HG03066 (cell line): ENCODE measurements around the gene RYK.
"Not testable (repeated sequence)": the region's sequence is repeated elsewhere in the genome, so short reads cannot be mapped to it uniquely, and the experiment has no call there.

Experiments used
- ATAC-seq: cut with Tn5 transposase; IDR thresholded peaks from one replicate; pipeline ENCODE4 v1.9.1; 2021; ENCODE audit warnings: low read depth; ENCODE audit not compliant: unreplicated experiment

The RYK gene

GRCh38 chr3:134250717-134251220 lies at the start of gene RYK:
TSS of gene RYK (minus strand) at chr3:134250859. CDS start at chr3:134250654, 205 bp downstream.
- peak; percentile 74 for ATAC-seq

DNA sequence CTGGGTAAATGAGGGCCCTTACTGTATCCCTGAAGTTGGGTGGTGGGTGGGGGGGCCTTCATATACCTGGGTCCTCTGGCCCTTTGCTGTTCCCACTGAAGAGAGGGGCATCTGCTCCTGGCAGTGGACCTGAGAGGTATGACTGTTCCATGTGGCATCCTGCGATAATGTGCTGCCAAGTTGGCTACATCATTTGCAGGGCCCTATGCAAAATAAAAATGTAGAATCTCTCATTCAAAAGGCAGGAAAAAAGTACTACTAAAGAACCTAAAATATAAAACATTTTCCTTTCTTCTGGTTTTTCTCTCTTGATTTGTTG lies 49.2 kb upstream of the RYK start:
- no peak for ATAC-seq

- no peak for ATAC-seq
These were observed 48.7 kb upstream of the RYK start for GRCh38 chr3:134299185-134299887.

DNA sequence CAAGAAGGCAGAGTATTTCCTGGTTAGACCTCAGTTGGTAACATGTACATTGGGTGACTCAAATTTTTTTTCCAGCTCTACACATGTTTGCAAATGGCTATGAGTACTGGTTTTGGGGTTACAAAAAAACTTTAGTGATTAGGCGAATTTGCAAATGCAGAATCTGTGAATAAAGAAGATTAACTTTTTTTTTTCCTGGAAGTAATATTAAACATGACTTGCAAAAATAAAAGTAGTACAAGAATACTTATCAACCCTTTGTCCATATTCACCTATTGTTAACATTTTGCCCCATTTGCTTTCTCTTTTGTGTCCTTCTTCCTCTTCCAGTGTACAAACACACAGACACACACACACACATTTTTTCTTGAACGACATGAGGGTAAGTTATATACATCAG lies 47.6 kb upstream of the RYK start:
- no peak for ATAC-seq

GRCh38 chr3:134296616-134297015 lies 46.0 kb upstream of the RYK start:
- no peak for ATAC-seq

DNA sequence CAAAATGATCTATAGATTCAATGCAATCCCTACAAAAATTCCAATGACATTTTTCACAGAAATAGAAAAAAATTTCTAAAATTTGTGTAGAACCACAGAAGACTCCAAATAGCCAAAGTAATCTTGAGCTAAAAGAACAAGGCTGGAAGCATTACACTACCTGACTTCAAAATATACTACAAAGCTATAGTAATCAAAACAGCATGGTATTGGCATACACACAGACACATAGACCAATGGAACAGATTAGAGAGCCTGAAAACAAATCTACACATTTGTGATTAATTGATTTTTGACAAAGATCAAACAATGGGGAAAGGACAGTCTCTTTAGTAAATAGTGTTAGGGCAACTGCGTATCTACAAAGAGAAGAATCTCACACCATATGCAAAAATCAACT lies 45.3 kb upstream of the RYK start:
- no peak for ATAC-seq

DNA sequence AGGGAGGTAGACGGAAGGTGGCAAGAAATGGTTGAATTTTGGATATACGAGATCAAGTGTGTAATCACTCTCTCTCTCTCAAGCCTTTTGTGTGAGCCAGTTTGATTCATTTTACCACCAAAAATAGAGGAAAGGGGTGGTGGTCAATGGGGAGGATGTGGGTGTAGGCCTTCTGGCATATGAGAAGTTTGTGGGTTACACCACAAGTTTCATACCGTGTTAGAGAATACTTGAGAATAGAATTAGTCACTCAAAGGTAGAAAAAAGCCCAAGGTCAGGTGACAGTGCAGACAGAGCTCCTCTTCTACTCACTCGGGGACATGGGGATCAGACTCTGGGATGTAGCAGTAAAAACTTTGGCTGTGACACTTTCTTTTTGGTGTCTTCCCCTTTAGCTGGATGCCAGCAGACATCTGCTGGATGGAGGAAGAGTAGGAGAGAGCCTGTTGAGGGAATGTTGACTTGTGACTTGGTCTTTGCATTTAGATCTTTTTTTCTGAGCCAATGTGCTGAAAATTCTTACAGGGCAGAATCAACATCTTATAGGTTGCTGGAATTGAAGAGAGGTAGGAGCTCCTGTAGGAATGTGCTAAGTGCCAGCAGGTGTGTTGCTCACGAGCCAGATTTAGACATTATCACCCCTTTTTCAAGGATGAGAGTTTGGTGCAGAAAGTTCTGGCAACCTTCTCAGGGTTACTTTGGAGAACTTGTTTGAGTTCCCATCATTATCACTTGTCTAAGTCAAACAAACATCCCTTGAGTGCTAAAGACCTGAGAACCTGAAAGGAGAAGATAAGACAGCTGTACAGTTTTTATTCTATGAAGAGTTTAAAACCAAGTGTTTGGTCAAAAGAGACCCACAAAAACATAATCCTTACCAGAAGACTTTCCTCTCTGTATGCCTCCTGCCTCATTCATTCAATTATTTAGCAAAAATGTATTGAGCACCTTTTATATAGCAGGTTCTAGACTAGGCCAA lies 43.9 kb upstream of the RYK start:
- ATAC-seq, result peak; percentile 100

DNA sequence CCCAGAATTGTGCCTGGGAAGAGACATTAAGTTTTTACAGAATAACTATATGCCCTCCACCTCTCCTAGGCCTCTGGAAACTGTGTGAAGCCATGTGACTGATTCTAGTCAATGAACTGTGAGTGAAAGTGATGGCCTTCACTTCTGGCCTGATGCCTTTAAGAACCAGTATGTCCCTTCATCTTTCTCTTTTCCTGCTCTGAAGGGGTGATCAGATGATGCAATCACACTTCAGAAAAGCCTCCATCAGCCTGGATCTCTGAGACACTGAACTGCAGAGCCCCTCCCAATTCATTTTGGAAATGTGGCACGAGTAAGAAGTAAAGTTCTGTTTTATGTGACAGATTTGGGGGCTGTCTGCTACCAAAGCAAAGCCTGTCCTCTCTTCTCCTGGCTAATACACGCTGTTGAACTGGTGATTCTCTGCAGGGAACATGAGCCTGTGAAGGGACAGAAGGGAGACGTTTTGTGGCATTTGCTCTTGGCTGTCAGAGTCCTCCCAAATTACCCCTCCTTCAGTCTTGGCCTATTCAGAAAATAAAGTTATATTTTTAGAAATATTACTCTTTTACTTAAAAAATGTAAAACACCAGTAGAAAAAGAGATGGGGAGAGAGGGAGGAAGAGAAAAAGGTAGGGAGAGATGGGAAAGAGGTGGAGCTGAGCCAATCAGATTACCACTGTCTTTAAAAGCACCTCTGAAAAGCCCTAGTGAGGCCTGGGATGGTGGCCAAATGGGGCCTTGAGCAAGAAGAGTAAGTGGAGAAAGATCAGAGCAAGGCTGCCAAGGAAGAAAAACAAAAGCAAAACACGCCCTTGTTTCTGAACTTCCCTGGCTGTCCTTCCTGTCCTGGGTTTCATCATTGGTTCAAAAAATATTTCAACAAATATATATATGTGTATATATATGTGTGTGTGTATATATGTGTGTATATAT lies 40.9 kb upstream of the RYK start:
- no peak for ATAC-seq

GRCh38 chr3:134287512-134287911 lies 36.9 kb upstream of the RYK start:
- ATAC-seq, result no peak

GRCh38 chr3:134284438-134284837 lies 33.8 kb upstream of the RYK start:
- no peak for ATAC-seq

- ATAC-seq, result no peak
These were observed 32.0 kb upstream of the RYK start for GRCh38 chr3:134282659-134283047.

- no peak for ATAC-seq
These were observed 31.4 kb upstream of the RYK start for GRCh38 chr3:134281912-134282658.

- no peak for ATAC-seq
These were observed 28.8 kb upstream of the RYK start for GRCh38 chr3:134279466-134279865.

DNA sequence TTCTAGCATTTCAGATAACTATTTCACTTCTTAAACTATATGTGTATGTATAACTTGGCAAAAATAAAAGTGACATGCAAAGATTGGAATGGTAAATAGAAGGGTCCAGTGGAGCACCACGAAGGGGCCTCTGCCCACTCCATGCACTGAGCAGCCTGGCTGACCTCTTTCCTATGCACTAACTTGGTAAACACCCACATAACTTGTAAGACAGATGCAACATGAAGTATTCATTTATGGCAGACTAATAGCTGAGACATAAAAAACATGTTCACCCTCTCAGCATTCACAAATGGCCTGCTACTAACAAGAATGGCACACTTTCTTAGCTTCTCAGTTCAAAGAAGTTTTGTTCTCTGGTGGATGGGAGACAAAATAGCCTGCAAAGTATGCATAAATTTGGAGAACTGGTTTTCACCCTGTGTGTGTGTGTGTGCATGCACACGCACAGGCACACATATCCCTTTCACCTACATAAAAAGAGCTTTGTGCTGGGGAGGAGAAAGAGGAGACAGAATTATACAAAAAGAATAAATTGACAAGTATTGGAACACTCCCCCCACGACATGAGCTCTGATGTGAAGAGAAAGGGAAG lies 26.5 kb upstream of the RYK start:
- ATAC-seq, result no peak

DNA sequence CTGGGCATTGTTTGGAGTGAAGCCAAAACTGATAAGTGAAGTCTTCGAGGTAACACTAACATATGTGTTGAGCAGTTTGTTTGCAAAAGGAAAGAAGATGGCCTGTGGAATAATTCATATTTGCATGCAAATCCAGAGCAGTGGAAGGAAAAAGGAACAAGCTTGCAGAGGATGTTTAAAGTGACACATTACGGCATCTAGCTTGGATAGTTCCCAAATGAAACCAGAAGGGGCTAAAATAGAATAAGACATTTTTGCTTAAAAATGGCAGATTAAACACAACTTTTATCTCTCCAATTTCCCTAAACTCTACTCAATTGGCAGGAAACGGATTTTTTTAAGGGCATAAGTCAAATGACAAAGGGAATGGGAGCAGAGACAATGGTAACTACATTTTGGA lies 25.4 kb upstream of the RYK start:
- ATAC-seq, result no peak

- ATAC-seq, result not testable (repeated sequence)
These were observed 24.5 kb upstream of the RYK start for GRCh38 chr3:134275110-134275509.

DNA sequence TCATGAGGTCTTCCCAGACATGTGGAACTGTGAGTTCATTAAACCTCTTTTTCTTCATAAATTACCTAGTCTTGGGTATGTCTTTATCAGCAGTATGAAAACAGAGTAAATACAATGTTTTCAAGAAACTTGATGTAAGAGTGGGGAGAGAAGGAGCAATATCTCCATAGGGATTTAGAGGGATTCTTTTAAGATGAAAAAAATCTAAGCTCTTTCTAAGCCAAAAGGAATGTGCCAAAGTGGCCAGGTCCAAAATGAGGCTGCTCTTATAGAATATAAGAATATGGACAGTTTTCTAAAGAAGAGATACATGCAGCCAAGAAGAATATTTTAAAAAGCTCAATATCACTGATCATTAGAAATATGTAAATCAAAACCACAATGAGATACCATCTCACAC lies 23.9 kb upstream of the RYK start:
- ATAC-seq, result no peak

DNA sequence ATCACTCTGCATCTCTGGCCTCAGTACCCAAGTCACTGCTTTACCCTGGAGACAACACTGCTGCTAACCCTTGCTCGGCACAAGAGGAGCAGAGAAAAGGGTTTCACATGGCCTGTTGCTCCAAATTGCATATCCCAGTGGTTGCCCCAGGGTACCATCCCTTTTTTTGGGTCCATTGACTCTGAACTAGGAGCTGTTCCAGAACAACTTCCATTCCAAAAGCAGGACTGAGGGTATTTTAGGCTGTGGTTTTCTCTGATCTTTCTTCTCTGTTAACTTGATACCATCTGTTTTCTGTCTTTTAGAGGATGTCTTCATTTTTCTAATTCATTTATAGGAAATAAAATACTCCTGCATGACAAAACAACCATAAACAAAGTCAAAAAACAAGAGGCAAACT lies 17.3 kb upstream of the RYK start:
- no peak for ATAC-seq

GRCh38 chr3:134260987-134261386 lies 10.3 kb upstream of the RYK start:
- ATAC-seq, result no peak
